SU-DHL-6 (cell line): ENCODE data around the gene RSF1.

ENCODE experiments used
- H2AFZ ChIP-seq: fragments of 200-600 bp; sonication (generic); 2 replicates; pipeline ENCODE4 v1.6.1; 2014; ENCODE audit warnings: low read depth, mild to moderate bottlenecking, moderate library complexity, mixed read lengths, antibody characterized with exemption, low read length; ENCODE audit not compliant: severe bottlenecking
- H3F3A ChIP-seq: fragments of 200-600 bp; shearing (Covaris generic); 2 replicates; pipeline ENCODE4 v1.6.0; 2016; ENCODE audit warnings: antibody characterized with exemption, mild to moderate bottlenecking; ENCODE audit not compliant: insufficient read depth
- H3K27ac ChIP-seq: fragments of 200-600 bp; sonication (generic); 2 replicates; pipeline ENCODE4 v1.5.1; 2016; ENCODE audit warnings: low read depth, mild to moderate bottlenecking, low read length, moderate library complexity, mixed read lengths
- H3K27me3 ChIP-seq: fragments of 200-600 bp; sonication (generic), shearing (Covaris generic); 2 replicates; pipeline ENCODE4 v1.6.0; 2014; ENCODE audit warnings: mild to moderate bottlenecking, low read length
- H3K36me3 ChIP-seq: fragments of 200-600 bp; sonication (generic); 2 replicates; pipeline ENCODE4 v1.6.1; 2014; ENCODE audit warnings: mild to moderate bottlenecking, low read length, mixed read lengths
- H3K4me2 ChIP-seq: fragments of 300-600, 200-600 bp; shearing (Covaris generic), sonication (generic); 2 replicates; pipeline ENCODE4 v1.6.0; 2014; ENCODE audit warnings: low read length, low read depth, mild to moderate bottlenecking; ENCODE audit not compliant: poor library complexity, severe bottlenecking
- H3K4me3 ChIP-seq: fragments of 200-600 bp; sonication (generic); 2 replicates; pipeline ENCODE4 v1.5.1; 2014; ENCODE audit warnings: antibody characterized with exemption, low read length, mild to moderate bottlenecking, mixed read lengths; ENCODE audit not compliant: insufficient read depth, poor library complexity, severe bottlenecking
- H3K79me2 ChIP-seq: fragments of 200-600 bp; sonication (generic); 2 replicates; pipeline ENCODE4 v1.6.1; 2014; ENCODE audit warnings: mild to moderate bottlenecking, low read length, moderate library complexity; ENCODE audit not compliant: insufficient read depth
- H3K9ac ChIP-seq: fragments of 200-600 bp; sonication (generic); 2 replicates; pipeline ENCODE4 v1.7.0; 2014; ENCODE audit warnings: mild to moderate bottlenecking, low read length
- H3K9me2 ChIP-seq: fragments of 200-600 bp; sonication (generic); replicated peaks from 2 replicates; pipeline ENCODE4 v1.6.1; 2014; ENCODE audit warnings: low read length; ENCODE audit not compliant: insufficient read depth
- H3K9me3 ChIP-seq: fragments of 200-600 bp; sonication (generic); 2 replicates; pipeline ENCODE4 v1.6.1; 2014; ENCODE audit warnings: low read length, mixed read lengths; ENCODE audit not compliant: insufficient read depth
- H4K20me1 ChIP-seq: fragments of 200-600 bp; sonication (generic); 2 replicates; pipeline ENCODE4 v1.6.1; 2014; ENCODE audit warnings: low read depth, mild to moderate bottlenecking, antibody characterized with exemption, low read length, moderate library complexity, mixed read lengths
- EZH2phosphoT487 ChIP-seq: fragments of 200-600 bp; sonication (generic), shearing (Covaris generic); conservative IDR thresholded peaks from 2 replicates; pipeline ENCODE4 v1.6.1; 2018; ENCODE audit warnings: mild to moderate bottlenecking, antibody characterized with exemption, low read length, moderate library complexity, mixed read lengths
- TF ChIP-seq, protein P1 (sequence below): fragments of 200-600 bp; sonication (generic); IDR thresholded peaks from one replicate; pipeline ENCODE4 v1.5.1; 2017; ENCODE audit warnings: antibody characterized with exemption, mild to moderate bottlenecking, low read length, moderate library complexity; ENCODE audit not compliant: insufficient read depth, poor library complexity, severe bottlenecking

RSF1 gene

DNA sequence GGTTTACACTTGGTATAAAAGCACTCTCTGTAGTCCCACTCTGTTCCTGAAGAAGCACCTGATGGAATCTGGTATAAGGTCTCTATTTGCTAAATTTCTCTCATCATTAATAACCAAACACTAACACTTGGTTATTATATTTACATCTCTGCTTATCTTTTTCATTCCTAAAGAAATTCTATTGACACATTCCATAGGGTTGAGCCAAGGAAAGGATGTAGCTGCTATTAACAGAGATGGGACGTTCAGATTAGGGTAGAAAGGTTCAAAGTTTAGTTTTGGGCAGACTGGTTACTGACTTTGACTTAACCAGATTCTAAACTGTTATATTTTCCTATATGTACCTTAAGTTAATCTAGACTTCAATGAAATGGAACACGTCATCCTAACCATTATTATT is 91.5 kb downstream of the RSF1 start:
- no peaks in the 10 kb centered on the region for H3K9me3 ChIP-seq
- H3K4me2 ChIP-seq, result no peak overlapping the region
- no peaks in the 10 kb centered on the region for H3K9me2 ChIP-seq
- TF ChIP-seq, protein P1, sequence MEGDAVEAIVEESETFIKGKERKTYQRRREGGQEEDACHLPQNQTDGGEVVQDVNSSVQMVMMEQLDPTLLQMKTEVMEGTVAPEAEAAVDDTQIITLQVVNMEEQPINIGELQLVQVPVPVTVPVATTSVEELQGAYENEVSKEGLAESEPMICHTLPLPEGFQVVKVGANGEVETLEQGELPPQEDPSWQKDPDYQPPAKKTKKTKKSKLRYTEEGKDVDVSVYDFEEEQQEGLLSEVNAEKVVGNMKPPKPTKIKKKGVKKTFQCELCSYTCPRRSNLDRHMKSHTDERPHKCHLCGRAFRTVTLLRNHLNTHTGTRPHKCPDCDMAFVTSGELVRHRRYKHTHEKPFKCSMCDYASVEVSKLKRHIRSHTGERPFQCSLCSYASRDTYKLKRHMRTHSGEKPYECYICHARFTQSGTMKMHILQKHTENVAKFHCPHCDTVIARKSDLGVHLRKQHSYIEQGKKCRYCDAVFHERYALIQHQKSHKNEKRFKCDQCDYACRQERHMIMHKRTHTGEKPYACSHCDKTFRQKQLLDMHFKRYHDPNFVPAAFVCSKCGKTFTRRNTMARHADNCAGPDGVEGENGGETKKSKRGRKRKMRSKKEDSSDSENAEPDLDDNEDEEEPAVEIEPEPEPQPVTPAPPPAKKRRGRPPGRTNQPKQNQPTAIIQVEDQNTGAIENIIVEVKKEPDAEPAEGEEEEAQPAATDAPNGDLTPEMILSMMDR, result no peak
- no peak for TF ChIP-seq EZH2phosphoT487
- no peaks in the 10 kb centered on the region for H3F3A ChIP-seq
- H4K20me1 ChIP-seq, result no peaks in the 10 kb centered on the region
- no peak overlapping the region for H2AFZ ChIP-seq
- no peaks in the 10 kb centered on the region for H3K79me2 ChIP-seq
- H3K27ac ChIP-seq, result no peak overlapping the region
- H3K4me3 ChIP-seq, result no peak overlapping the region
- no peaks in the 10 kb centered on the region for H3K27me3 ChIP-seq
- H3K36me3 ChIP-seq, result peaks cover 25% of the 10 kb centered on the region
- H3K9ac ChIP-seq, result no peak overlapping the region

DNA sequence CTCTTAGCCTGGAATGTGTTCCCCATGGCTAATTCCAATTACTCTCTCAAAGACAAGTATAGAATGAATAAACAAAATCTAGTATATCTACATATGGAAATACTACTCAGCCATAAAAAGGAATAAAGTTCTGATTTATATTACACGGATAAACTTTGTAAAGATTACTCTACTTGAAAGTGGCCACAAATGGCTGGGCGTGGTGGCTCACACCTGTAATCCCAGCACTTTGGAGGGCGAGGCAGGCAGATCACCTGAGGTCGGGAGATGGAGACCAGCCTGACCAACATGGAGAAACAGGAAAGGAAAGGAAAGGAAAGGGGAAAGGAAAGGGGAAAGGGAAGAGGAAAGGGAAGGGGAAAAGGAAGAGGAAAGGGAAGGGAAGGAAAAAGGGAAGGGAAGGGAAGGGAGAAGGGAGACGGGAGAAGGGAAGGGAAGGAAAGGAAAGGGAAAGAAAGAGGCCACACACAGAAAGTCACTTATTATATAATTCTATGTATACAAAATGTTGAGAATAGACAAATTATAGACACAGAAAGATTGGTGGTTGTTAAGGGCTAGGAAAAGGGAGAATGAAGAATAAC is 92.2 kb downstream of the RSF1 start:
- Histone ChIP-seq H3K9me3 (no peaks in the 10 kb centered on the region), H3K4me3 (no peak overlapping the region), H3K27me3 (no peaks in the 10 kb centered on the region), H3K36me3 (peaks cover 26% of the 10 kb centered on the region; the same call in 1 of the 2 replicates), H3F3A (no peaks in the 10 kb centered on the region), H3K9me2 (no peaks in the 10 kb centered on the region), H2AFZ (no peak overlapping the region), H3K9ac (no peak overlapping the region), H3K27ac (no peak overlapping the region), H4K20me1 (no peaks in the 10 kb centered on the region), H3K4me2 (no peak overlapping the region), H3K79me2 (no peaks in the 10 kb centered on the region)
- TF ChIP-seq, protein P1, result no peak
- no peak for TF ChIP-seq EZH2phosphoT487

DNA sequence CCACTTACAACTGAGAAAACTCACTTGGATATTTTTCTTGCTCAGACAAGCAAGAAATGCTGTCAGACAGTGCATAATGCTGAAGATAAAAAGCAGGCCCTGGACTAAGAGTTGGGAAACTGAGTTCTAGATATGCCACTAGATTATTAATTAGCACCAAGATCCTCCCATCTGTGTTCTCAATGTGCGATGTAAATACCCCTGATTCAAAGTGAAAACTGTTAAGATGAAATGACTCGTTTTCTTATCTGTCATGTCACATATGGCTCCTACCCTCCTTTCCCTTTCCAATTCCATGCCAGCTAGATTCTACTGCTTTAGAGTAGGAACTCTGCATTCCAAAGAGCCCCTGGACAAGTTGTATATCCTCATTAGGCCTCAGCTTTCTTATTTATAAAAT is 94.0 kb downstream of the RSF1 start:
- Histone ChIP-seq H3K36me3 (peaks cover 25% of the 10 kb centered on the region; the same call in 1 of the 2 replicates), H3K9me3 (no peaks in the 10 kb centered on the region), H3F3A (no peaks in the 10 kb centered on the region), H2AFZ (no peak overlapping the region), H3K79me2 (no peaks in the 10 kb centered on the region), H4K20me1 (no peaks in the 10 kb centered on the region), H3K4me3 (no peak overlapping the region), H3K27ac (no peak overlapping the region), H3K4me2 (no peak overlapping the region), H3K9me2 (no peaks in the 10 kb centered on the region), H3K9ac (no peak overlapping the region), H3K27me3 (no peaks in the 10 kb centered on the region)
- TF ChIP-seq, protein P1, result no peak
- no peak for TF ChIP-seq EZH2phosphoT487
